GM12891 (cell line): Measurements from ENCODE around the gene SPNS3.

Source experiments
- POLR2A ChIP-seq: IDR thresholded peaks from 2 replicates; pipeline ENCODE4 v1.6.1; 2011; ENCODE audit warnings: low read depth, low read length, control low read depth
- POLR2AphosphoS5 ChIP-seq: IDR thresholded peaks from 2 replicates; pipeline ENCODE4 v1.6.1; 2011; ENCODE audit warnings: low read depth, low read length, control low read depth
- TAF1 ChIP-seq: IDR thresholded peaks from 2 replicates; pipeline ENCODE4 v1.6.1; 2011; ENCODE audit warnings: low read depth, low read length, control low read depth

DNA sequence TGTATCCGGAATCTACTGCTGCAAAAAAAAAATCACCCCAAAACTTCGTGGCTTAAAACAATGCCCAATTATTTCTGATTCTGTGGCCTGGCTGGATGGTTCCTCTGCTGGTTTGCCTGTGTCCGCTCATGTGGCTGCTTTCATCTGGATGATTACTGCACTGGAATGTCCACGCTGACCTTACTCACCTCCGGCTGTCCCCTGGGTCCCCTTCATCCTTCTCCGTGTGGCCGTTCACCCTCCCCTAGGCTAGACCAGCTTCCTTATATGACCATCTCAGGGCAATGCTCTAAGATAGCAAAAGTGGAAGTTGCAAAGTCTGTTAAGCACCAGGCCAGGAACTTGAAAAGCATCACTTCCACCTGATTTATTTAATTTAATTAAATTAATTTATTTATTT is 33.5 kb downstream of the SPNS3 start:
- TF ChIP-seq POLR2AphosphoS5 (no peak), TAF1 (no peak), POLR2A (no peak)
